SK-N-MC (cell line): ENCODE results near the gene KRTAP13-2.

ENCODE experiments used
- EZH2 ChIP-seq: fragments of 200-600 bp; sonication (generic); IDR thresholded peaks from one replicate; pipeline ENCODE4 v1.6.1; 2017; ENCODE audit warnings: antibody characterized with exemption
- POLR2AphosphoS5 ChIP-seq: IDR thresholded peaks from 2 replicates; pipeline ENCODE4 v1.6.1; 2012; ENCODE audit warnings: mild to moderate bottlenecking, low read depth, low read length, borderline replicate concordance

GRCh38 chr21:30391492-30392025 lies 19.5 kb upstream of the KRTAP13-2 start:
- no peak for TF ChIP-seq POLR2AphosphoS5
- no peak for TF ChIP-seq EZH2
